GM19463 (cell line): ENCODE measurements around the gene ZNF512B.
A peak's percentile ranks its signal among the peaks of the same experiment; 100 is the strongest.
"Not testable (repeated sequence)": the region's sequence is repeated elsewhere in the genome, so short reads cannot be mapped to it uniquely, and the experiment has no call there.

ENCODE experiments used
- ATAC-seq: cut with Tn5 transposase; IDR thresholded peaks from one replicate; pipeline ENCODE4 v1.9.1; 2021; ENCODE audit warnings: mild to moderate bottlenecking, moderate library complexity; ENCODE audit not compliant: unreplicated experiment

Gene ZNF512B

GRCh38 chr20:63963784-63964301, 5.9 kb downstream of the ZNF512B start:
- no peak for ATAC-seq

- ATAC-seq = no peak
Observed at GRCh38 chr20:63963348-63963741, 6.4 kb downstream of the ZNF512B start.

GRCh38 chr20:63962426-63963347, 7.0 kb downstream of the ZNF512B start:
- ATAC-seq = no peak

GRCh38 chr20:63961664-63962425, 7.9 kb downstream of the ZNF512B start:
- no peak for ATAC-seq

- ATAC-seq = not testable (repeated sequence)
Observed at GRCh38 chr20:63960654-63961621, 8.8 kb downstream of the ZNF512B start.

GRCh38 chr20:63959699-63960075, 10.0 kb downstream of the ZNF512B start:
- ATAC-seq = no peak

GRCh38 chr20:63958964-63959698, 10.6 kb downstream of the ZNF512B start:
- ATAC-seq = no peak

- no peak for ATAC-seq
Observed at GRCh38 chr20:63958471-63958870, 11.3 kb downstream of the ZNF512B start.

- ATAC-seq = no peak
Observed at GRCh38 chr20:63957690-63958441, 11.9 kb downstream of the ZNF512B start.

- no peak for ATAC-seq
Observed at GRCh38 chr20:63957004-63957689, 12.6 kb downstream of the ZNF512B start.

- ATAC-seq = no peak
Observed at GRCh38 chr20:63956664-63957003, 13.1 kb downstream of the ZNF512B start.

GRCh38 chr20:63955827-63956663, 13.7 kb downstream of the ZNF512B start, which contains the start of gene UCKL1:
Gene UCKL1, minus strand, starts transcription at chr20:63956416. Its CDS starts 44 bp downstream, at chr20:63956372.
- ATAC-seq = peak; percentile 73

GRCh38 chr20:63955281-63955826, 14.4 kb downstream of the ZNF512B start:
- peak; percentile 16 for ATAC-seq

- ATAC-seq = no peak
Observed at GRCh38 chr20:63953764-63954429, 15.8 kb downstream of the ZNF512B start.

GRCh38 chr20:63952769-63953168, 17.0 kb downstream of the ZNF512B start:
- no peak for ATAC-seq

- no peak for ATAC-seq
Observed at GRCh38 chr20:63952210-63952535, 17.6 kb downstream of the ZNF512B start.
